Measurements from ENCODE around the gene AKR7A2.
"Not testable (repeated sequence)": the region's sequence is repeated elsewhere in the genome, so short reads cannot be mapped to it uniquely, and the experiment has no call there.

AKR7A2 gene

GRCh38 chr1:19294638-19295037, 17.3 kb downstream of the AKR7A2 start:
- no peak for DNase-seq

GRCh38 chr1:19289244-19289643, 22.7 kb downstream of the AKR7A2 start:
- DNase-seq, result no peak

DNA sequence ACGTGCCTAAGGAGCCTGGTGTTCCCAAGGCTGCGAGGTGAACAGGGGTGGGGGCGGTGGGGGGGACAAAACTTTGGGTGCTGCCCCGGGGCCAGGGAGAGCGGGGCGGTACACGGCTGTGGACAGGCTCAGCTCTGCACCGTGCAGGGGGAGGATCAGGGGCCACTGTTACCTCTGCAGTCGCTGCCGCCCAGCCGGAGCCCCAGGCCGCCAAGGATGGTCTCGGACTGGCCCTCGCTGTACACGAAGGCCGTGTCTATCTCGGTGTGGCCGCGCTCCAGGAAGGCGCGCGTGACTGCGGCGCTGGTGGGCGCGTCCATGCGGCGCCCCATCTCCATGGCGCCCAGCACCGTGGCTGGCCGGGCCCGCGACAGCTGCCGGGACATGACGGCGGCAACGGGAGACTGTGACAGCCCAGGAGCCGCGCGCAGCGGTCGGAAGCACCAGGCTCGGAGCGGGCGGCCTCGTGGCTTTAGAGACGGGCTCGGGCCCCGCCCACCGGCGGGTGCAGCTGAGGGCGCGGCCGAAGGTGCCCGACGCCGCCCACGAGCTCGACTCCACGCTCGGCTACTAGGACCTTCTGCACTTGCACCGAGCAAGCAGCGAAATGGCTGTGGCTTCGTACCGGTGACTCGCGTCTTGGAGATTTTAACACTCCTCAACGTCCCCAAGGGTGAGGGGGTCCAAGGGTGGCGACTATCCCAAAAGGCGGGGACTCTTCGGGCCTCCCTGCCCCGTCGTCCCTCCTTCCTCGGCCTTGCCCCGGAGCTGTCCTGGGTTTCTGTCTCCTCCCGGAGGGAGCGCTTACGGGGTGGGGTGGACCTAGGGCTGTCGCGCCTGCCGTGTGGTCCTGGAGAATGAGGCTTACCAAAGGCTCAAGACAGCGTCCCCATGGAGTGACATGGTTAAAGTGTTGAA, 23.4 kb downstream of the AKR7A2 start, which contains the start of gene AKR7A3:
TSS of gene AKR7A3 (minus strand) at position 447 of the 918 bp plus-strand sequence. CDS start at position 386, 61 bp downstream.
- DNase-seq, result not testable (repeated sequence)

DNA sequence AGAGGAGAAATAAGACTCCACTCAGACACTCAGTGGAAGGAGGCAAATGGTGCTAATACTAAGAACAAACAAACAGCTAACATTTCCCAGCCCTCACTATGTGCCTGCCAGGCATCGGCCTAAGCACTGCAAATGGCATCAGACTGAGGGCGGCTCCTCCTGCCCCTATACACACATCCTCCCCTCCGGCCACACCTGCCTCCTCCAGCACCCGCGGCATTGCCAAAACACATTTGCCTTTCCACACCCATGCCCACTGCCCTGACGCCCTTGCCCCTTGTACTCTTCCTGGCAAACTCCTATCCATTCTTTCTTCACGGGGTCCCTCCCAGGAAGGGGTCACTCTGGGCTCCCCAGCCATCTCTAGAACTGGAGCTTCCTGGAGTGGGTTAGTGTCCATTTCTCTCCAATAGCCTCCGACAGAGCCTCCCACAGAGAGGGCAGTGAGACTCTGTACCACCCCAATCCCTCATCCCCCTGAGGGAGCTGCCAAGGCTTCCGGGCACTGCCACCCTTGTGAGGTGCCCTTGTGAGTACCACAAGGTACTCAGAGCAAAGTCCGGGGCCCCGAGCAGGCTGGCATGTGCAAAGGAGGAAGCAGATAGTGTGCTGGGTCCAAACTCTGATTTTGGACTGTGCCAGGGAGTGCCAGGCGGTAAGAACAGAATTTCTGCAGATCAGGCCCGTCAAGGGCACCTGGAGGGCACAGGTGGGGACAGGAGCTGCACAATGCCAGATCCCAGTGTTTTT, 24.3 kb downstream of the AKR7A2 start:
- no peak for DNase-seq

GRCh38 chr1:19285807-19286206, 26.1 kb downstream of the AKR7A2 start:
- DNase-seq, result not testable (repeated sequence)

DNA sequence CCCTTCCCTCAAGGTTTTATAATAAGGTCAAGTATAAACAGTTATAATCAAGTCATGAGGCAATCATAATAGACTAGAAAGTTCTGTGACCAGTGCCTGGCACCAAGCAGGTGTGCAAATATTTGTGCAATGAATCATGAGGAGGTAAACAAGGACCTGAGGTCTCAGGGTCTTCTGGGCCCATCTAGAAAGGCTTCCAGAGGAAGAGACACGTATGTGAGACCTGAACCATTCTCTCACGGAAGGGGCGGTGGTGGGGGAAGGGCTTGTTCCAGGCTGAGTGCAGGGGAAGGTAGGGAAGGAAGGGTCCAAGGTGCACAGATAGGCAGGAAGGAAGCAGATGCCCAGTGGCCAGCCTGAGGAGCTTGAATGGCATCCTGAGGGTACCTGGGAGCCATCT, 26.6 kb downstream of the AKR7A2 start:
- DNase-seq, result not testable (repeated sequence)

DNA sequence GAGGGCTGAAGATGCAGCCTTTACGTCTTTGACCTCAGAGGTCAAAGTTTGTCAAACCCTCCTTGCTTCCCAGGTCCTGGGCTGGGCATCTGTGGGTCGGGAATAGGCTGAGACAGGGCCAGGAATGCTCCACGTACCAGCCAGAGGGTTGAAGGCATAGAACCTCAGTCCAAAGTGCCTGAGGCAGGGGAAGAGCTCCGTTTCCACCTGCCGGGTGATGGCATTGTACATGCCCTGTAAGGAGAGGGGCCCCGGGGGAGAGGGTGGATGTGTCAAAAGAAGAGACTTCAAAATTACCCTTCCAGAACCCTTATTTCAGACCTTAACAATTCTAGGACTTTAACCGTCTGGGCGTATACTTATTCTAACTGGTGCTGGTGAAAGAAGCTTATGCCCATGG, 27.1 kb downstream of the AKR7A2 start:
- DNase-seq, result no peak

DNA sequence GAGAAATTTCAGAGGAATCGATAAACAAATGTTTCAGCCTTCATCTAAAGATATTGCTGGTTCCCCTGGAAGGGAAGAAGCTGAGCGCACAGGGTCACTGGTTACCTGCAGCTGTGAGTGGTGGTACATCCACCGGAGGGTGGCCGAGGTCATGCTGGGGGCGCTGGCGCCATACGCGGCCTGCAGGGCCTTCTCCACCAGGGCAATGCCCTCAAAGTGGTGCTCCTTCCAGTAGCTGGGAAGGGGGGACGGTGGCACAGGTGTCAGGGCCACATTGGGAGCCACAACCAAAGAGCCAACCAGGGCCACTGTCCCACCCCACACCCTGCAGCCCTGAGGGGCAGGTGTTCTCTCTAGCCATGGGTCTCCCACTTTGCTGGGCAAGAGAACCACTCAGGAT, 28.1 kb downstream of the AKR7A2 start:
- no peak for DNase-seq

DNA sequence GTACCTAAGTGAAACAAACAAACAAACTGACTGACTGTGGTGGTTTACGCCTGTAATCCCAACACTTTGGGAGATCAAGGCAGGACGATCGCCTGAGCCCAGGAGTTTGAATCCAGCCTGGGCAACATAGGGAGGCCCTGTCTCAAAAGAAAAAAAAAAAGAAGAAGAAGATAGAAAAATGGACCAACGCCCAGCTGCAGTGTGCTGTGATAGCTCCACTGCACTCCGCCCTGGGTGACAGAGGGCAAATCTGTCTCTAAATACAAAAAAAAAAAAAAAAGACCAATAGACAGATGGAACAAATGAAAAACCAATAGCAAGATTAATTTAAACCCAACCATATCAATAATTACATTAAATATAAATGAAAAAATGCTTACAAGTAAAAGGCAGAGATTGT, 37.3 kb downstream of the AKR7A2 start:
- no peak for DNase-seq

DNA sequence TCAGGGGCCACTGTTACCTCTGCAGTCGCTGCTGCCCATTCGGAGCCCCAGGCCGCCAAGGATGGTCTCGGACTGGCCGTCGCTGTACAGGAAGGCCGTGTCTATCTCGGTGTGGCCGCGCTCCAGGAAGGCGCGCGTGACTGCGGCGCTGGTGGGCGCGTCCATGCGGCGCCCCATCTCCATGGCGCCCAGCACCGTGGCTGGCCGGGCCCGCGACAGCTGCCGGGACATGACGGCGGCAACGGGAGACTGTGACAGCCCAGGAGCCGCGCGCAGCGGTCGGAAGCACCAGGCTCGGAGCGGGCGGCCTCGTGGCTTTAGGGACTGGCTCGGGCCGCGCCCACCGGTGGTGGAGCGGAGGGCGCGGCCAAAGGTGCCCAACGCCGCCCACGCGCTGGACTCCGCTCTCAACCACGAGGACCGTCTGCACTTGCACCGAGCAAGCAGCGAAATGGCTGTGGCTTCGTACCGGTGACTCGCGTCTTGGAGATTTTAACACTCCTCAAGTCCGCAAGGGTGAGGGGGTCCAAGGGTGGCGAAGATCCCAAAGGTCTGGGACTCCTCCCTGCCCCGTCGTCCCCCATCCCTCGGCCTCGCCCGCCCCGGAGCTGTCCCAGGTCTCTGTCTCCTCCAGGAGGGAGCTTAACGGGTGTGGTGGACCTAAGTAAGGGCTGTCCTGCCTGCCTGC, 38.0 kb downstream of the AKR7A2 start:
- DNase-seq, result not testable (repeated sequence)

DNA sequence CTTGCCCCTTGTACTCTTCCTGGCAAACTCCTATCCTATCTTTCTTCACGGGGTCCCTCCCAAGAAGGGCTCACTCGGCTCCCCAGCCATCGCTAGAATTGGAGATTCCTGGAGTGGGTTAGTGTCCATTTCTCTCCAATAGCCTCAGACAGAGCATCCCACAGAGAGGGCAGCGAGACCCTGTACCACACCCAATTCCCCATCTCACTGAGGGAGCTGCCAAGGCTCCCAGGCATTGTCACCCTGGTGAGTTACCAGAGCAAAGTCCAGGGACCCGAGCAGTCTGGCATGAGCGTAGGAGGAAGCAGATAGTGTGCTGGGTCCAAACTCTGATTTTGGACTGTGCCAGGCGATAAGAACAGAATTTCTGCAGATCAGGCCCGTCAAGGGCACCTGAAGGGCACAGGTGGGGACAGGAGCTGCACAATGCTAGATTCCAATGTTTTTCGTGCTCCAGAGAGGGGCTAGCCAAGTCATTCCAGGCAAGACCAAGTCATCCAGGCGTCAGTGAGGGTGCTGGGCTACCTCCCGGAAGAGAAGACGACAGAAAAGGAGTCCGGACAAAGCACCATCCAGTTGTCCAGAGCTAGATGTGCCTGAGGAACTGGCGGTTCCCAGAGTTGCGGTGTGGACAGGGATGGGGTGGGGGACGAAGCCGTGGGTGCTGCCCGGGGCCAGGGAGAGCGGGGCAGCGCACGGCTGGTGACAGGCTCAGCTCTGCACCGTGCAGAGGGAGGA, 38.7 kb downstream of the AKR7A2 start:
- no peak for DNase-seq

DNA sequence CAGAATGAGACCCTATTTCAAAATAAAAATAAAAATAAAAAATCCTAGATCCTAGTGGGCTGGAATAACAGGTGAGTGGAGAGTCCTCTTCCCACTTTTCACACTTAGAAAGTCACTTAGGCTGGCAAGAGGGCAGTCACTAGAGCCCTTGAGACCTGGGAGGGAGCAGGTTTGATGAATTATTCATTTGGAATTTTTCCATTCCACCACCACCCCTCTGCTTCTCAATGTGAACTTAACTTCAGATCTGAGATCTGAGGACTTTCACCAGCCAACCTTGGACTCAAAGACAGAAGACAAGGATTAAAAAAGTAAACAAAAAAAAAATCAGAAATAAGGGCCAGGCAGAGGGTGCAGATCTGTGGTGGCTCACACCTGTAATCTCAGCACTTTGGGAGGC, 39.9 kb downstream of the AKR7A2 start:
- DNase-seq, result no peak

DNA sequence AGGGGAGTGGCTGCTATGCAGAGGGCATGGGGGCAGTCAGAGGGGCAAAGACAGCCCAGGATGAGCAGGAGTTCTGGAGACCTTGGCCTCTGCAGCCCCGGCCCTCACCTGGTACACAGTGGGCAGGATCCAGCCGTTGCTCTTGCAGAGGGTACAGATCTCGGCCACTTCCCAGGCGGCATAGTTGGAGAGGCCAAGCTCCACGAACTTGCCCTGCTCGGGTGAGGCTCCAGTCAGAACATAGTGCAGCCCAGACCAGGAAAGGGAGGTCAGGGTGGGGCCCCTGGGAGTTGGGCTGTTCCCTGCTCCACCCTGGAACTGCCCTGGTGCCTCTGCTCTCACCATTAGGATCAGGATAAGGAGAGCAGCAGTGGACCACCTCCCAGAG, 41.6 kb downstream of the AKR7A2 start:
- DNase-seq, result not testable (repeated sequence)

GRCh38 chr1:19269427-19270342, 42.3 kb downstream of the AKR7A2 start:
- DNase-seq, result not testable (repeated sequence)

DNA sequence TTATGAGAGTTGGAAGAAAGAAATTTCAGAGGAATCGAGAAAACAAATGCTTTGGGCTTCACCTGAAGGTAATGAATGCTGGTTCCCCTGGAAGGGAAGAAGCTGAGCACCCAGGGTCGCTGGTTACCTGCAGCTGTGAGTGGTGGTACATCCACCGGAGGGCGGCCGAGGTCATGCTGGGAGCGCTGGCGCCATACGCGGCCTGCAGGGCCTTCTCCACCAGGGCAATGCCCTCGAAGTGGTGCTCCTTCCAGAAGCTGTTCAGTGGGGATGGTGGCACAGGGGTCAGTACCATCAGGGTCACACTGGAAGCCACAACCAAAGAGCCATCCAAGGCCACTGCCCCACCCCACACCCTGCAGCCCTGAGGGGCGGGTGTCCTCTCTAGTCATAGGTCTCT, 43.5 kb downstream of the AKR7A2 start:
- DNase-seq, result no peak

DNA sequence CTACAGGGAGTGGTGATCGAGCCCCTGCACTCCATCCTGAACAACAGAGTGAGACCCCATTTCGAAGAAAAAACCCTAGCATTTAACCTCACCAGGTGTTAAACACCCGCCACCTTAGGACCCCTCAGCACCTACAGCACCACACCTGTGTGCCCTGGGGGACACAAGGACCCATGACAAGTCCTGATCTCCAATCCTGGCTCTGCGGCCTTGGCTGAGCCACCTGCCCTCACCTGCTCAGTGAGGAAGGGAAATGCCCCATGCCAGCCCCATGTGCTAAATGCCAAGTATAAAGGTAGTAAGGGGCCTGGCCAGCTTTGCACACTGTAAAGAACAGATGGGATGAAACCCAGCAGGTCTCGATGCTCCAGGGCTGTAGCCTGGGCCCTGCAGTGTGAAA, 49.2 kb downstream of the AKR7A2 start:
- no peak for DNase-seq

GRCh38 chr1:19262047-19262446, 49.9 kb downstream of the AKR7A2 start:
- no peak for DNase-seq

DNA sequence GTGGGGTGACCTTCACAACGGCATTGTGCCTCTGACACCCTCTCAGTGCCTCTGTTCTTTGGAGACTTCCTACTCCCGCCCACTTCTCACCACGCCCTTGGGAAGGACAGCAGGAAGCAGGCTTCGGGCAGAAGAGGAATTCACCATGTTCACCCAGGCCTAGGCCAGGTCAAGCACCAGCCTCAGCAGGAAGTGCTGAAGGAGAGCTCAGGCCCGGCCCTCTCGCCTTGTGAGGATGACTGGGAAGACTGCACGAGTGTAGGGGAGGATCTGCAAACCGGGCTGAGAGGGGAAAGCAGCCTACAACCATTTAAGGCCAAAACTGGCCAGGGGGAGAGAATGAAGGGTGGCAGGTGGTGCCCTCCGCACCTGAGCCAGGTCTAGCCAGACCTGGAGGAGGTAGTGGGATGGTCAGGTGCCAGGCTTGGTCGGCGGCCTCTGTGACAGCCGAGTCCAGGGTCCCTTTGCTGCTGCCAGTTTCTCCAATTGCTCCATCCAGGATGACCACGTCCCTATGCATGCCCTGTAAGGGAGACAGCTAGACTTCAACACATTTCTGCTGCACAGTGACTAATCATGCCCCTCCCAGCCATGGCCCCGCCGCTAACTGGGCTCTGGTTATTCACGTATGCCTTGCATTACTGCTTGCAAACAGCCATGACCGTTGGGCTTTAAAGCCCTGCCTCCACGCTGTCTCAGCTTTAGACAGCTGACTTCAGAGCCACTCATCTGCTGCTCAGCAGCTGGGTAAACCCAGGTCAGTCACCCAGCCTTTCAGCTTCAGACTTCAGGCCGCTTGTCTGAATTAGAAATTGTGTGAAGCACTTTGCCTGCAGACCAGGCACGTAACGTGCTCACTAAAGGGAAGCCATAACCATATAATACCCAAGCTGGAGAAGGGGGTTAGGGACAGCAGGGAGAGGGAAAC, 51.5 kb downstream of the AKR7A2 start:
- peak; percentile 85 for DNase-seq

- no peak for DNase-seq
These were observed 53.6 kb downstream of the AKR7A2 start for GRCh38 chr1:19258353-19258752.

DNA sequence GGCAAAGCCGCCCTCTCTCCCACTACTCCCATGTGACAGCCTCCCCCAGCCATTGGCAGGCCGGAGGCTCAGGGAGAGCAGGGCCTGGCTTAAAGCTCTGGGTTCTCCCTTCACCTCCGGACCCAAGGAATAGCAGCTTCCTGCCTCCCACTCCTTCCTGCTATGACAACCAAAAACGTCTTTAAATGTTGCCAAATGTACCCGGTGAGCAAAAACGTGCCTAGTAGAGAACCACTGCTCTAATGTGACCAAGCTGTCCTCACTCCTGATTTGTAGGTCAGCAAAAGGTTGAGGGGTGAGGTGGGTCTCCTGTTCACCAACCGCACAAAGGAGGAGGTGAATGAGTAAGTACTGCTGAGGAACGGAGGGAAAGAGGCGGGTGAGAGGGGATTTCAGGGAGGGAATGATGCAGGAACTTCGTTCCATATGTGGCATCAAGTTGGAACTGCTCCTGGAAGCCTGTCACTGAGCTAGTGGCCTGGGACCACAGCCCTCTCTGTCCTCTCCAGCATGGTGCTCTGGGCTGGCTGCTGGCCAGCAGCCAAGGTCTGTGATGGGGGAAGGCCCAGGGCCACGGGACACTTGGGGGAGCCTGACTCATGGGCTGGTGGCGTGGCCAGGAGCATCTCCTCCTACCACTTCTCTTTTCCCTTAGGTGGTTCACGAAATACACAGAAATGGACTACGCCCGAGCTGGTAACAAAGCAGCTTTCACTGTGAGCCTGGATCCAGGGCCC, 54.6 kb downstream of the AKR7A2 start:
- no peak for DNase-seq

Measured in fibroblast of upper back skin (primary cell).